Posterior cingulate gyrus (tissue), 11 donors: Measurements from ENCODE around the gene BCDIN3D.

Source experiments
- DNase-seq, 10 donors: peaks; one replicate each; pipeline versions ENCODE4 v3.0.0 to v3.0.0-alpha.2; 2020 to 2021; ENCODE audit warnings: mixed read lengths in 3 of 10
- intact Hi-C: fragments of 100-400 bp; cut with DNase I; formaldehyde crosslinking; loops from one replicate; pipeline ENCODE4 v1.15.1; 2023

BCDIN3D gene

GRCh38 chr12:49789992-49790391 lies 52.9 kb downstream of the BCDIN3D start:
- intact Hi-C loops = no loop called here
- peak in 1 of 10 donors; percentile 38 for DNase-seq

DNA sequence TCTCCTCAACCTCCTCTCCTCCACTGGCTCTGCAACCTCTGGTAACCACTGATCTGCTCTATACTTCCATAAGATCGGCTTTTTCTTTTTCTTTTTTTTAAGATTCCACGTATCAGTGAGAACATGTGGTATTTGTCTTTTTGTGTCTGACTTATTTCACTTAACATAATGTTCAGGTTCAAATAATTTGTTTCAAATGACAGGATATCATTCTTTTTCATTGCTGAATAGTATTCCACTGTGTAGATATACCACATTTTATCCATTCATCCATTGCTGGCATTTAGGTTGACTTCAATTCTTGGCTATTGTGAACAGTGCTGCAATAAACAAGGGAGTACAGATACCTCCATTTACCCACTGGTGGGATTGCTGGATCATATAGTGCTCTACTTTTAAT lies 55.2 kb downstream of the BCDIN3D start:
- no peak for DNase-seq
- intact Hi-C loops = no loop called here
